C4-2B (cell line): ENCODE data around the gene UBR4.

Experiments used
- CTCF ChIP-seq: fragments of 450-650 bp; conservative IDR thresholded peaks from 2 replicates; pipeline ENCODE4 v1.5.1; 2017; ENCODE audit warnings: mild to moderate bottlenecking
- ZFX ChIP-seq: fragments of 450-650 bp; IDR thresholded peaks from 2 replicates; pipeline ENCODE4 v1.6.1; 2017

DNA sequence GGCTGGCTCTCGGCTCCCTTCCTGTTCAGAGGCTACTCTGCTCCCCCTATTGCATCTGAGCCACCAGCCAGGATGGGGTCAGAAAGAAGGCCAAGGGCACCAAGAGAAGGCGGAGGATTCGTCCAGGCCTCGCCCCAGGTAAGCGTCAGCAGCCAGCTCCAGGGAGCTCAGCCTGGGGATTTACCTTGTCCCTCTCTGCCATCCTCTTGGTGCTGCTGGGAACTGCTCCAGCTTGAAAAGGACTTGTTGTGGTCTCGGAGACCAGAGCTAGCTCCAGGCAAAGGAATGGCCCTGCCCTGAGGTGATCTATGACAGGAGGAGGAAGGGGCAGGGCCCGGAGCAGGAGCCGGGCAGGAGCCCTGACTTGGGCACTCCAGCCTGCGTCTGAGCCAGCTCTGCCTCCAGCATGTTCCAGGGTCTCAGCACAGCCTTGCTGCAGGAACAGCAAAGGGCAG lies 139.8 kb downstream of the UBR4 start:
- TF ChIP-seq CTCF = no peak
- no peak for TF ChIP-seq ZFX
